A673 (cell line): ENCODE data around the gene NR2F1. TPM values are rescaled to one million over a fixed set of nuclear protein-coding genes. Genes with fewer than 3 reads are reported as not detected.

Experiments used
- BruUV-seq: library from RNA; stranded (reverse); fragments of 400-500 nt; replicated peaks from 2 replicates; lab custom pipeline; 2021; lab: Mats Ljungman, UMichigan
- CTCF ChIA-PET: fragments of 300-600 bp; sonication (Branson Sonifier 250); formaldehyde crosslinking; loops from one replicate; lab custom pipeline; 2022; ENCODE audit warnings: antibody characterized with exemption; lab: Charles Lee
- POLR2A ChIA-PET: fragments of 300-600 bp; sonication (Branson Sonifier 250); formaldehyde crosslinking; loops from one replicate; lab custom pipeline; 2022; ENCODE audit warnings: antibody characterized with exemption; ENCODE audit not compliant: low non-redundant PET; lab: Charles Lee
- DNase-seq: peaks from one replicate; pipeline ENCODE4 v3.0.0-alpha.2; 2015; ENCODE audit warnings: low spot score
- H3K27ac ChIP-seq: fragments of 200-600 bp; sonication (generic); 2 replicates; pipeline ENCODE4 v1.5.1; 2016; ENCODE audit warnings: mixed run types, low read depth, mild to moderate bottlenecking, mixed read lengths, antibody characterized with exemption, low read length; ENCODE audit not compliant: poor library complexity, severe bottlenecking
- H3K27me3 ChIP-seq: fragments of 200-600 bp; sonication (generic); replicated peaks from 2 replicates; pipeline ENCODE4 v1.6.1; 2017; ENCODE audit warnings: mixed run types, low read depth, mild to moderate bottlenecking, mixed read lengths, antibody characterized with exemption, low read length; ENCODE audit not compliant: insufficient read depth, poor library complexity
- H3K36me3 ChIP-seq: fragments of 200-600 bp; sonication (generic); 2 replicates; pipeline ENCODE4 v1.6.1; 2016; ENCODE audit warnings: mixed run types, mild to moderate bottlenecking, mixed read lengths, antibody characterized with exemption, low read length; ENCODE audit not compliant: insufficient read depth, poor library complexity, severe bottlenecking
- H3K4me1 ChIP-seq: fragments of 200-600 bp; sonication (generic); 2 replicates; pipeline ENCODE4 v1.6.1; 2017; ENCODE audit warnings: mixed run types, mild to moderate bottlenecking, mixed read lengths, antibody characterized with exemption, low read length; ENCODE audit not compliant: insufficient read depth, poor library complexity, severe bottlenecking
- H3K4me3 ChIP-seq: fragments of 200-600 bp; sonication (generic); 2 replicates; pipeline ENCODE4 v1.5.1; 2016; ENCODE audit warnings: low read depth, mixed run types, mild to moderate bottlenecking, mixed read lengths, low read length; ENCODE audit not compliant: poor library complexity, severe bottlenecking
- H3K9me3 ChIP-seq: fragments of 200-600 bp; sonication (generic); 2 replicates; pipeline ENCODE4 v1.6.1; 2016; ENCODE audit warnings: mixed run types, low read depth, mild to moderate bottlenecking, mixed read lengths, antibody characterized with exemption, low read length; ENCODE audit not compliant: poor library complexity, severe bottlenecking
- CTCF ChIP-seq: fragments of 300-800, 200-600 bp; sonication (generic); conservative IDR thresholded peaks from 2 replicates; pipeline ENCODE4 v1.5.1; 2017; ENCODE audit warnings: low read depth, mild to moderate bottlenecking, antibody characterized with exemption, low read length, moderate library complexity, mixed read lengths
- EZH2 ChIP-seq: fragments of 200-600 bp; sonication (generic); IDR thresholded peaks from 2 replicates; pipeline ENCODE4 v1.6.1; 2017; ENCODE audit warnings: borderline replicate concordance, low read depth, mild to moderate bottlenecking, mixed read lengths, antibody characterized with exemption, low read length; ENCODE audit not compliant: poor library complexity, severe bottlenecking
- intact Hi-C: fragments of 100-400 bp; cut with micrococcal nuclease; formaldehyde crosslinking; loops from one replicate; pipeline ENCODE4 v1.10.0; 2022; ENCODE audit not compliant: unreplicated experiment
- total RNA-seq: library from RNA; stranded (reverse); gene quantifications from 2 replicates; pipeline ENCODE4 v1.2.3, GENCODE V29; 2021

The NR2F1 gene
- total RNA-seq, 1 experiment from 2014 or later: 3.0 TPM

- BruUV-seq: no TSS peak
- ChIA-PET POLR2A (no interaction called here), CTCF (no interaction called here)
- intact Hi-C loops: no loop called here
- Histone ChIP-seq H3K27ac (no peak overlapping the region), H3K4me3 (no peak overlapping the region), H3K27me3 (no peaks in the 10 kb centered on the region), H3K36me3 (no peaks in the 10 kb centered on the region), H3K4me1 (no peaks in the 10 kb centered on the region), H3K9me3 (no peaks in the 10 kb centered on the region)
- no peak for DNase-seq
- TF ChIP-seq CTCF: no peak
- TF ChIP-seq EZH2: no peak
Observed at GRCh38 chr5:93594591-93595419, 11.8 kb downstream of the NR2F1 start.

- CTCF ChIA-PET: no interaction called here
- no peaks in the 10 kb centered on the region for H3K27me3 ChIP-seq
Observed at GRCh38 chr5:93595420-93596147, 12.6 kb downstream of the NR2F1 start.

GRCh38 chr5:93596310-93596675, 13.3 kb downstream of the NR2F1 start:
- intact Hi-C loops: no loop called here
- CTCF ChIA-PET: no interaction called here
- no peak overlapping the region for H3K4me3 ChIP-seq

More at GRCh38 chr5:93595420-93596147, 12.6 kb downstream of the NR2F1 start:
- POLR2A ChIA-PET: no interaction called here
- no peak overlapping the region for H3K27ac ChIP-seq
- H3K36me3 ChIP-seq: no peaks in the 10 kb centered on the region
- no peak overlapping the region for H3K4me3 ChIP-seq
- no peaks in the 10 kb centered on the region for H3K4me1 ChIP-seq
- no peak for DNase-seq
- TF ChIP-seq EZH2: no peak
- no peak for TF ChIP-seq CTCF
- H3K9me3 ChIP-seq: no peaks in the 10 kb centered on the region
- intact Hi-C loops: no loop called here
- BruUV-seq: no TSS peak

More at GRCh38 chr5:93596310-93596675, 13.3 kb downstream of the NR2F1 start:
- Histone ChIP-seq H3K9me3 (no peaks in the 10 kb centered on the region), H3K27ac (no peak overlapping the region), H3K27me3 (no peaks in the 10 kb centered on the region), H3K4me1 (no peaks in the 10 kb centered on the region), H3K36me3 (no peaks in the 10 kb centered on the region)
- TF ChIP-seq EZH2 (no peak), CTCF (no peak)
- POLR2A ChIA-PET: no interaction called here
- no TSS peak for BruUV-seq
- no peak for DNase-seq
